HG02759 (cell line): ENCODE data around the gene ENPP4.
"Not testable (repeated sequence)": the region's sequence is repeated elsewhere in the genome, so short reads cannot be mapped to it uniquely, and the experiment has no call there.

Experiments
- ATAC-seq: cut with Tn5 transposase; IDR thresholded peaks from one replicate; pipeline ENCODE4 v1.9.1; 2021; ENCODE audit warnings: mild to moderate bottlenecking, moderate library complexity; ENCODE audit not compliant: unreplicated experiment

ENPP4 gene

GRCh38 chr6:46129629-46130511 is at the start of gene ENPP4:
ENPP4 (plus strand) TSS chr6:46129989; CDS start chr6:46139584, 9,595 bp downstream.
- peak; percentile 99 for ATAC-seq

GRCh38 chr6:46080111-46080510 is 49.7 kb upstream of the ENPP4 start:
- ATAC-seq: no peak

GRCh38 chr6:46085688-46086087 is 44.1 kb upstream of the ENPP4 start:
- ATAC-seq: not testable (repeated sequence)

GRCh38 chr6:46090115-46091079 is 39.4 kb upstream of the ENPP4 start:
- ATAC-seq: peak; percentile 60

GRCh38 chr6:46091080-46091478 is 38.7 kb upstream of the ENPP4 start:
- no peak for ATAC-seq

- no peak for ATAC-seq
These were observed 34.5 kb upstream of the ENPP4 start for GRCh38 chr6:46095251-46095650.

- no peak for ATAC-seq
These were observed 32.4 kb upstream of the ENPP4 start for GRCh38 chr6:46097366-46097765.

- ATAC-seq: no peak
These were observed 31.1 kb upstream of the ENPP4 start for GRCh38 chr6:46098678-46099077.

- ATAC-seq: no peak
These were observed 29.8 kb upstream of the ENPP4 start for GRCh38 chr6:46099952-46100351.

GRCh38 chr6:46102123-46102522 is 27.7 kb upstream of the ENPP4 start:
- ATAC-seq: no peak

- ATAC-seq: no peak
These were observed 26.2 kb upstream of the ENPP4 start for GRCh38 chr6:46103441-46104115.

- ATAC-seq: no peak
These were observed 25.6 kb upstream of the ENPP4 start for GRCh38 chr6:46104209-46104608.

GRCh38 chr6:46105568-46105967 is 24.2 kb upstream of the ENPP4 start:
- no peak for ATAC-seq

GRCh38 chr6:46113370-46113769 is 16.4 kb upstream of the ENPP4 start:
- no peak for ATAC-seq

GRCh38 chr6:46115634-46116033 is 14.2 kb upstream of the ENPP4 start:
- no peak for ATAC-seq

GRCh38 chr6:46116289-46116688 is 13.5 kb upstream of the ENPP4 start:
- peak; percentile 54 for ATAC-seq

GRCh38 chr6:46118157-46118556 is 11.6 kb upstream of the ENPP4 start:
- no peak for ATAC-seq

GRCh38 chr6:46118836-46119235 is 11.0 kb upstream of the ENPP4 start:
- no peak for ATAC-seq

GRCh38 chr6:46119679-46120078 is 10.1 kb upstream of the ENPP4 start:
- ATAC-seq: not testable (repeated sequence)

GRCh38 chr6:46128476-46128875 is 1.3 kb upstream of the ENPP4 start:
- ATAC-seq: no peak

GRCh38 chr6:46129291-46129628 is 529 bp upstream of the ENPP4 start:
- ATAC-seq: peak; percentile 4
